GM12801 (cell line): ENCODE measurements around the gene NRCAM.

Experiments used
- TF ChIP-seq, protein P1 (sequence below): IDR thresholded peaks from one replicate; pipeline ENCODE4 v1.5.1; 2011; ENCODE audit warnings: control low read depth; ENCODE audit not compliant: insufficient read length; ENCODE audit errors: extremely low read depth

NRCAM gene

DNA sequence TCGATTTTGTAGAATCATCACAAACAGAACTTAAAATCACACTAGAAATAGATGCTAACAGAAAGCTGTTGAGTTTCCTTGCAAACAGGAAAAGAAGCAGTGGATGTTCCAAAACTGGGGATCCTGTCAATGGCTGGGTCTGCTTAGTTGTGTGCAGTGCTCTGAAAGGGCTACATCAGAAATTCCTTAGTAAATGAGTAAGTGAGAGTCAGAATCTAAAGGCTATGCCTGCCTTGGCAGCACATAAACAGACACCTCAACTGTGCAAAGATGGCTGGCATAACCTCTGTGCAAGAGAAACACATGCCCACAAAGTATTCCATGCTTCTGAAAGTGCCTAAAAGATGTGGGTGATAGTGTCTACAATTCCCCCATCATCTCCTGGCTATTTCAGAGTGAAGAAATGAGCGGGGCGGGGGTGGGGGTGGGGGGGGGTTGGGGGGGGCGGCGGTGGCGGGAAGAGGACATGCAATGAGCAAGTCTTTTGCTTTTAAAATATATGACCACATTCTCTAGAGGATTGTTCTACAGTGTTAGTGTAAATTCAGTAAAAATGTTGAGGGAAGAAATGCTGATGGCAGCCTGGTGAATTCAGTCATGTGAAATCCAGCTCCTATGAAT is 187.9 kb downstream of the NRCAM start:
- TF ChIP-seq, protein P1, sequence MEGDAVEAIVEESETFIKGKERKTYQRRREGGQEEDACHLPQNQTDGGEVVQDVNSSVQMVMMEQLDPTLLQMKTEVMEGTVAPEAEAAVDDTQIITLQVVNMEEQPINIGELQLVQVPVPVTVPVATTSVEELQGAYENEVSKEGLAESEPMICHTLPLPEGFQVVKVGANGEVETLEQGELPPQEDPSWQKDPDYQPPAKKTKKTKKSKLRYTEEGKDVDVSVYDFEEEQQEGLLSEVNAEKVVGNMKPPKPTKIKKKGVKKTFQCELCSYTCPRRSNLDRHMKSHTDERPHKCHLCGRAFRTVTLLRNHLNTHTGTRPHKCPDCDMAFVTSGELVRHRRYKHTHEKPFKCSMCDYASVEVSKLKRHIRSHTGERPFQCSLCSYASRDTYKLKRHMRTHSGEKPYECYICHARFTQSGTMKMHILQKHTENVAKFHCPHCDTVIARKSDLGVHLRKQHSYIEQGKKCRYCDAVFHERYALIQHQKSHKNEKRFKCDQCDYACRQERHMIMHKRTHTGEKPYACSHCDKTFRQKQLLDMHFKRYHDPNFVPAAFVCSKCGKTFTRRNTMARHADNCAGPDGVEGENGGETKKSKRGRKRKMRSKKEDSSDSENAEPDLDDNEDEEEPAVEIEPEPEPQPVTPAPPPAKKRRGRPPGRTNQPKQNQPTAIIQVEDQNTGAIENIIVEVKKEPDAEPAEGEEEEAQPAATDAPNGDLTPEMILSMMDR: no peak

DNA sequence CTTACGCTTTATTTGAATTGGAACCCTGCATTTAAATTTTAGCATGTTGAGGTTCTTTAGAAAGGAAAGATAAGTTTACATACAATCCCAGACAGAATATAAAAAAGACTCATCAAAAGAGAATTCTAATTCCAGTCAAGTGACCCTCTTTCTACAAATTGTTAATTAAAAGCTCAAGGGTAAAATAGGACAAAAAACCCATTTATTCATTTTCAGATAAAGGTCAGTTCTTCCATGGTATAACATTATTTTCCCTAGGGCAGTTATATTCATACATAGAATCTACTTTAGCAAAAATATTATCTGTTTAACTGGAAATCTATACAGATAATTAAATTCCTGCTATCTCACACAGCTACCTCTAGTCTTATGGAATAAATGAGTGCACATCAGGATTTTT is 188.6 kb downstream of the NRCAM start:
- TF ChIP-seq, protein P1: no peak

DNA sequence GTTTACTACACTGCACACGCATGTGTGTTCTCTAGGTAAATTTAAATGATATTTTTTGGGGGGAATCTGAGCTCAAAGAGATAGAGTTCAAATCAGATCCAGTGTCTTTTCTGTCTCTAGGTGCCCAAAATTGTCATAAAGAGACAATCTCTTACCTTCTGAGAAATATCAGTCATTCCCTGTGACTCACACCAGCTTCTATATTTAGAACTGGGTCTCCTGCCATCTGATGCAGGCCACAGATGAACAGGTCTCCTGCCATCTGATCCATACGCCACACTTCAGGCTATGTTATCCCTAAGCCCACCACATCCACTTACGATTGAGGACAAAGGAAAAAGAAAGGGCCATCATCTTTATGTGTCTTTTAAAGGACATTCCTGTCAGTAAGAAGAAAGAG is 189.7 kb downstream of the NRCAM start:
- TF ChIP-seq, protein P1: no peak

DNA sequence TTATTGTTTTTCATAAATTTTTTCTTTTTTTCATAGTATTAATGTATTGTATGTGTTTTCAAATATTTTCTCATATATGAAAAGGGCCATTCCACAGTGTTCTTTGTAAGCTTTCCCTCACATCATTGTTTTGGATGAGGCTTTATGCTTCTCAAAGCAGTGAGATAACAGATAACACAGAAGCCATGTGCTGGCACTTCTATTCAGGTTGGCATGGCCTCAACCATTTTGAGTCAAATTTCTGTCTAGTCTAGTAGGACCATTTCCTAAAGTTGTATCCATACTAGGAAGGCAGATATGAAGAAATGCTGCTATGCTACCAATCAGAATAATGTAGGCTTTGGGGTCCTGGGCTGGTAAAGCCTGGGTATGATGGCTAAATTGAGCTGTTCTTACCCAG is 190.2 kb downstream of the NRCAM start:
- TF ChIP-seq, protein P1: no peak

- TF ChIP-seq, protein P1: no peak
Observed at GRCh38 chr7:108265007-108265406, 191.2 kb downstream of the NRCAM start.

GRCh38 chr7:108263425-108263824 is 192.8 kb downstream of the NRCAM start:
- TF ChIP-seq, protein P1: no peak

DNA sequence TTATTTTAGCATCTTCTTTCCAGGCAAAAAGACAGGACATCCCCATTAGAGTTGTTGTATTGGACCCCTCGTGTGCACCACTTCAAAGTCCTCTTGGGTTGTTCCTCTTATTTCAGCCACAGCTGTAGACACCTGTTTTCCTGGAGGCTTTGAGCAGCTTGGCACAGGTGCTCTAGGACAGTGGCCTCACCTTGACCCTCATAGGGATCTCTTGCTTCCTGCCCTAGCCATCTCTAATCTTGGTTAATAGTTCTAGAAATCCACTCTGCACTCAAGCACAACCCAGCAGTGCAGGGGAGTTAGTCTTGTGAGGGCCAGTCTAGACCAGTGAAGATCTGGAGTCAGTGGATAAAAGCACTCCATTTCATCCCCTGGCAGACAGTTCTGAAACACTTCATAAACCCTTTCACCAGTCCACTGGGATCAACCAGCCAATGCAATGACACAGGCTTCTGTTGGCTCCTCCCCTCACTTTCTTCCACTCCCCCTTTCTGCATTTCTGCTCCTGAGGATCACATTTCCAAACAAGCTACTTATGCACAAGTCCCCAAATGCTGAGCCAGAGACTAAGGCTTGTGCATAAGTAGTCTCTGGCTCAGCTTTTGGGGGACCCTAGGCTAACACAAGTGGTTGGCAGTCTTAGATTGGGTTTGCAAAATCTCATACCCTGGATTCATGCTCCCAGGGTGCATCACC is 194.5 kb downstream of the NRCAM start:
- TF ChIP-seq, protein P1: no peak
